Stimulated activated naive B cell treated with anti-CD40 and anti-IgM and Interleukin-4, amounts not matched to agents 10 μg/mL and 1 μg/mL and 100 μg/mL, for 72 hours (primary cell): ENCODE measurements around the gene ARL14EP.

Source experiments
- ATAC-seq, 2 donors: fragments of 150-1000 bp; cut with Tn5 transposase; replicated peaks; 2 replicates each; pipeline ENCODE4 v1.10.0; 2021; ENCODE audit warnings: moderate library complexity in 1 of 2
- DNase-seq: peaks from one replicate; pipeline ENCODE4 v3.0.0; 2021
- H3K27ac Mint-ChIP-seq: one replicate; pipeline ENCODE4 v1.8.0; 2022; ENCODE audit warnings: mild to moderate bottlenecking, mixed read lengths
- H3K27me3 Mint-ChIP-seq, 2 donors: one replicate each; pipeline ENCODE4 v1.8.0; 2022; ENCODE audit warnings: mixed read lengths in 2 of 2
- H3K36me3 Mint-ChIP-seq, 2 donors: one replicate each; pipeline ENCODE4 v1.8.0; 2022; ENCODE audit warnings: mixed read lengths in 2 of 2, mild to moderate bottlenecking in 1 of 2
- H3K4me1 Mint-ChIP-seq, 2 donors: one replicate each; pipeline ENCODE4 v1.8.0; 2022; ENCODE audit warnings: mixed read lengths in 2 of 2, mild to moderate bottlenecking in 1 of 2
- H3K4me3 Mint-ChIP-seq, 2 donors: one replicate each; pipeline ENCODE4 v1.8.0; 2022; ENCODE audit warnings: mild to moderate bottlenecking in 2 of 2, mixed read lengths in 2 of 2, moderate library complexity in 1 of 2
- H3K9me3 Mint-ChIP-seq, 2 donors: one replicate each; pipeline ENCODE4 v1.8.0; 2022; ENCODE audit warnings: mixed read lengths in 2 of 2, mild to moderate bottlenecking in 1 of 2

The ARL14EP gene

GRCh38 chr11:30312243-30312642 lies 10.7 kb upstream of the ARL14EP start:
- H3K36me3 Mint-ChIP-seq: no peaks in the 10 kb centered on the region
- DNase-seq (no peak), ATAC-seq (no peak)
- no peaks in the 10 kb centered on the region for H3K4me1 Mint-ChIP-seq
- no peak overlapping the region for H3K4me3 Mint-ChIP-seq
- H3K27me3 Mint-ChIP-seq: peaks cover 22 to 27% of the 10 kb centered on the region in 2 donors
- peaks cover 3 to 5% of the 10 kb centered on the region in 2 donors for H3K9me3 Mint-ChIP-seq
- no peak overlapping the region for H3K27ac Mint-ChIP-seq

- H3K9me3 Mint-ChIP-seq: peaks cover 3 to 5% of the 10 kb centered on the region in 2 donors
- DNase-seq (no peak), ATAC-seq (no peak)
- H3K4me3 Mint-ChIP-seq: no peak overlapping the region
- no peaks in the 10 kb centered on the region for H3K4me1 Mint-ChIP-seq
- peaks cover 27 to 39% of the 10 kb centered on the region in 2 donors for H3K27me3 Mint-ChIP-seq
- no peak overlapping the region for H3K27ac Mint-ChIP-seq
- no peaks in the 10 kb centered on the region for H3K36me3 Mint-ChIP-seq
Observed at GRCh38 chr11:30313580-30313979, 9.3 kb upstream of the ARL14EP start.

GRCh38 chr11:30314625-30315024 lies 8.3 kb upstream of the ARL14EP start:
- ATAC-seq (no peak), DNase-seq (no peak)
- H3K27me3 Mint-ChIP-seq: peaks cover 22 to 33% of the 10 kb centered on the region in 2 donors
- no peak overlapping the region for H3K27ac Mint-ChIP-seq
- H3K36me3 Mint-ChIP-seq: no peaks in the 10 kb centered on the region
- H3K4me1 Mint-ChIP-seq: no peaks in the 10 kb centered on the region
- H3K9me3 Mint-ChIP-seq: peaks cover 3 to 5% of the 10 kb centered on the region in 2 donors
- no peak overlapping the region for H3K4me3 Mint-ChIP-seq

GRCh38 chr11:30316237-30316636 lies 6.7 kb upstream of the ARL14EP start:
- no peak for ATAC-seq
- Mint-ChIP-seq H3K36me3 (no peaks in the 10 kb centered on the region), H3K4me1 (no peaks in the 10 kb centered on the region), H3K9me3 (peaks cover under 1% of the 10 kb centered on the region in 2 donors), H3K27ac (no peak overlapping the region), H3K4me3 (no peak overlapping the region), H3K27me3 (peaks cover 25 to 35% of the 10 kb centered on the region in 2 donors)
- DNase-seq: no peak

DNA sequence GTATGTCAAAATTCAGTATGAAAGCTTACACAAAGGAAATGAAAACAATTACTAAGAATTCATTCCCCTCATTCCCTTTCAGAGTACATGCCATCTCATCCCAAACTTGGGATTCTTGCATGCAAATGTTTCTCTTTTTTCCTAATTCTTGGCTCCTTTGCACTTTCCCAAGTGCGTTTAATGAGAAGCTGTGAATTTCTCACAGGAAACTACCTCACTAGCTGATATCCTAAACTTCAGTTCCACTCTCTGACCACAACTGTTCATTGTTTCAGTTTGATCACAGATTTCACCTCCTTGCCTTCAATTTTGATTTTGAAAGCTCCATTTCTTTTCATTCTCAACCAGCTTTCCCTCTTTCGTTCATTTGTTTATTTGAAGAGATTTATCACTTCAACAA lies 5.9 kb upstream of the ARL14EP start:
- DNase-seq (no peak), ATAC-seq (no peak)
- Mint-ChIP-seq H3K36me3 (no peaks in the 10 kb centered on the region), H3K4me3 (no peak overlapping the region), H3K9me3 (no peaks in the 10 kb centered on the region), H3K4me1 (no peaks in the 10 kb centered on the region), H3K27me3 (peaks cover 24 to 34% of the 10 kb centered on the region in 2 donors), H3K27ac (no peak overlapping the region)

GRCh38 chr11:30321321-30321720 lies 1.6 kb upstream of the ARL14EP start:
- DNase-seq (no peak), ATAC-seq (no peak)
- Mint-ChIP-seq H3K4me1 (peaks cover 11 to 22% of the 10 kb centered on the region in 2 donors), H3K27ac (no peak overlapping the region), H3K9me3 (no peaks in the 10 kb centered on the region), H3K4me3 (no peak overlapping the region), H3K36me3 (peaks cover 3 to 6% of the 10 kb centered on the region in 2 donors), H3K27me3 (peaks cover 21 to 29% of the 10 kb centered on the region in 2 donors)

GRCh38 chr11:30322191-30322590 lies 713 bp upstream of the ARL14EP start:
- ATAC-seq (no peak), DNase-seq (no peak)
- H3K27ac Mint-ChIP-seq: no peak overlapping the region

DNA sequence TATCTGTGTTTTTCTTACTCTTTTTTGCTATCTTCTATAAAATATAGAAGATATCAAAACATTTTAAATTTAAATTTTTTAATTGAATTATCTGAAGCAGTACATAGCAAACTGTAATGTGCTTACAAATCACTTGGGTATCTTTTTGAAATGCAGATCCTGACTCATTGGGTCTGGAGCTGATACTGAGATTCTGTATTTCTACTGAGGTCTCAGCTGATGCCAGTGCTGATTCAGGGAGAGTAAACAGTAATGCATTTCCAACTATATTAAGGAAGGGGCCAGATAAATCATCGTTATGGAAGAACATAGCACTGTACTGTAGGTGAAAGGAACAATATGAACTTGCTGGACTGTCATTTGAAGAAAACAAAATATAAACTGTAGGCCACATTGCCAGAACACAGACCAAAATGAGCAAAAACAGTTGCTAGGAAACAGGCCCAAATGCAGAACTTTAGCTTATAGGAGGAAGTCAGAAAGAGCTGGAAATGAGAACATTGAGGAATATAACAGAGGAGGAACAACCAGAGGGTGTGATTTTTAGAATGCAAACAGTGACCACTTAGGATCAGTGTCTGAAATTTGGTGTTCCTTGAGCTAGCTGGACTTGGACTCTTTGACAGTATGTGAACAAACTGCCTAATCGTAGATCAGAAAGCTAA lies 3.3 kb downstream of the ARL14EP start:
- no peaks in the 10 kb centered on the region for H3K27me3 Mint-ChIP-seq
- H3K4me3 Mint-ChIP-seq: peak overlapping the region in 1 of 2 donors; percentile 43
- peaks cover 7 to 18% of the 10 kb centered on the region in 2 donors for H3K36me3 Mint-ChIP-seq
- ATAC-seq: no peak
- no peak for DNase-seq
- H3K27ac Mint-ChIP-seq: no peak overlapping the region
- no peaks in the 10 kb centered on the region for H3K9me3 Mint-ChIP-seq
- H3K4me1 Mint-ChIP-seq: peaks cover 14 to 37% of the 10 kb centered on the region in 2 donors

More at GRCh38 chr11:30322191-30322590, 713 bp upstream of the ARL14EP start:
- Mint-ChIP-seq H3K4me3 (peak overlapping the region; percentile 2 to 97), H3K27me3 (peaks cover 20 to 27% of the 10 kb centered on the region in 2 donors), H3K36me3 (peaks cover 3 to 9% of the 10 kb centered on the region in 2 donors), H3K9me3 (no peaks in the 10 kb centered on the region), H3K4me1 (peaks cover 14 to 30% of the 10 kb centered on the region in 2 donors)

DNA sequence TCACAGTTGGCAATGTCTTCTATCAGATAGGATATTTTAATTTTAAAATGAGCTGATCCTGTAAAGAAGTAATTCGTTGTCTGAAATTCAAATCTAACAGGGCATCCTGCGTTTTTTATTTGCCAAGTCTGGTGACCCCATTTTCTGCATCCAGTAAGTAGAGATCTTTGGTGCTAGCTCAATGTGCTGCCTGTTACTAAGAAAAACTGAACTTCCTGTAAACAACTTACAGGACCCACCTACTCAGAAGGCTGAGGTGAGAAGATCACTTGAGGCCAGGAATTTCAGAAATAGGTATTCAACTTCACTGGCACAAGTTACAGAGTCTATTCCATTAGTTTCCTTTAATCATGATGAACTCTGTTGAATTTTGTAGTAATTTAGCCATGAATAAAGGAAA lies 4.0 kb downstream of the ARL14EP start:
- DNase-seq: no peak
- no peak for ATAC-seq
- H3K27ac Mint-ChIP-seq: no peak overlapping the region

DNA sequence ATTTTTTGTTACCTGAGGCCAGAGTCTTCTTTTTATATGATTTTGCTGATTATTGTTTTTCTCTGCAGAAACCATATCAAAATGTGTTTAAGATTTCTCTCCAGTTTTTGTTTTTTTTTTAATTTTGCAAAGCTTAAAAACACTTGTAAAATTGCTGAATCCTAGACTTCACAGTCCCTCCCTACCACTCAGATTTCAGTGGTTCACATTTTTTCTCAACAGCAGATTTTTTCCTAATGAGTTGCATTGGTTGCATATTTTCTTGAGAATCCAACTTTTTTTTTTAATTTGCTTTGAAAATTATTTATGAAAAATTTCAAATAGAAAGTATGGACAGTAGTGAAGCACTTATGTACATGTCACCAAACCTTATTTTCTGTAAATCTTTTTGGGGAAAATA lies 5.8 kb downstream of the ARL14EP start:
- Mint-ChIP-seq H3K4me3 (no peak overlapping the region), H3K4me1 (peaks cover 12 to 31% of the 10 kb centered on the region in 2 donors), H3K9me3 (no peaks in the 10 kb centered on the region), H3K36me3 (peaks cover 13 to 26% of the 10 kb centered on the region in 2 donors), H3K27me3 (no peaks in the 10 kb centered on the region), H3K27ac (no peak overlapping the region)
- DNase-seq (no peak), ATAC-seq (no peak)

More for the DNA sequence above, 4.0 kb downstream of the ARL14EP start:
- H3K9me3 Mint-ChIP-seq: no peaks in the 10 kb centered on the region
- H3K4me1 Mint-ChIP-seq: peaks cover 14 to 37% of the 10 kb centered on the region in 2 donors
- H3K36me3 Mint-ChIP-seq: peaks cover 9 to 21% of the 10 kb centered on the region in 2 donors
- H3K4me3 Mint-ChIP-seq: no peak overlapping the region
- no peaks in the 10 kb centered on the region for H3K27me3 Mint-ChIP-seq

DNA sequence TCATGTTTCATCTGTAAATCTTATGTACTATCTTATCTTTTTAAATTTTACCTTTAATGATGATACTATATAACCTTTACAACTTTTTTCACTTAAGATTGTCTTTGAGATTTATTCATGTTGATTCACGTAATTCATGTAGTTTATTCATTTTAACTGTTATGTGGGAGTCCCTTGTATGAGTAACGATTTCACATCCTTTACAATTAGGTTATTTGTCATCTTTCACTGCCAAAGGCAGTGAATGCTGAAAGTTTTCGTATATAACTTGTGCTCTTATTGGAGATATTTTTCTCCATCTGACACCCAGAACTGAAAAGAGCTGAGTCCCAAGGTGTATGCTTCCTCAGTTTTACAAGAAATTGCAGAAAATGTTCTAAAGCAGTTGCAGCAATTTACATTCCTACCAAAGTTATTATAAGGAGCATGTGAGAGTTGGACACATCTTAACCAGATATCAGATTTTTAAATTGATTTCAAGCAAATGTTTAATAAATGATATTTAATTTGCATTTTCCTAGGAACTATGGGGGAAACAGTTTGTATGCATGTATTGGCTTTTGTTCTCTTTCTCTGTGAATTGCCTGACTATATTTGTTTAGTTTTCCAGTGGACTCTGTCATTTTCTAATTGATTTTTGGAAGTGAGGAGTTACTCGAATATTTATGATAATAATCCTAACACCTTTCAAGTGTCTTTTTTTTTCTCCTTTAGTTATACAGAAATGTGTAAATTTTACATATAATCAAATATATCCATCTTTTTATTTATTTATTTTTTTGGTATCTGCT lies 6.4 kb downstream of the ARL14EP start:
- Mint-ChIP-seq H3K4me3 (no peak overlapping the region), H3K27ac (no peak overlapping the region), H3K9me3 (no peaks in the 10 kb centered on the region), H3K36me3 (peaks cover 17 to 31% of the 10 kb centered on the region in 2 donors), H3K4me1 (peaks cover 10 to 29% of the 10 kb centered on the region in 2 donors), H3K27me3 (no peaks in the 10 kb centered on the region)
- ATAC-seq (no peak), DNase-seq (no peak)

GRCh38 chr11:30333405-30333804 lies 10.5 kb downstream of the ARL14EP start:
- ATAC-seq: no peak
- Mint-ChIP-seq H3K36me3 (peaks cover 29 to 40% of the 10 kb centered on the region in 2 donors), H3K9me3 (no peaks in the 10 kb centered on the region), H3K27ac (no peak overlapping the region), H3K27me3 (no peaks in the 10 kb centered on the region), H3K4me1 (peaks cover 0 to 6% of the 10 kb centered on the region in 2 donors), H3K4me3 (no peak overlapping the region)
- no peak for DNase-seq

GRCh38 chr11:30342736-30343166 lies 19.8 kb downstream of the ARL14EP start:
- DNase-seq: peak; percentile 74
- no peaks in the 10 kb centered on the region for H3K27me3 Mint-ChIP-seq
- peak; percentile 96 to 97 for ATAC-seq
- peaks cover 0 to 2% of the 10 kb centered on the region in 2 donors for H3K9me3 Mint-ChIP-seq
- H3K27ac Mint-ChIP-seq: peak overlapping the region; percentile 93
- H3K4me1 Mint-ChIP-seq: peaks cover 19 to 36% of the 10 kb centered on the region in 2 donors
- peak overlapping the region; percentile 41 to 60 for H3K4me3 Mint-ChIP-seq
- H3K36me3 Mint-ChIP-seq: peaks cover 4 to 5% of the 10 kb centered on the region in 2 donors

DNA sequence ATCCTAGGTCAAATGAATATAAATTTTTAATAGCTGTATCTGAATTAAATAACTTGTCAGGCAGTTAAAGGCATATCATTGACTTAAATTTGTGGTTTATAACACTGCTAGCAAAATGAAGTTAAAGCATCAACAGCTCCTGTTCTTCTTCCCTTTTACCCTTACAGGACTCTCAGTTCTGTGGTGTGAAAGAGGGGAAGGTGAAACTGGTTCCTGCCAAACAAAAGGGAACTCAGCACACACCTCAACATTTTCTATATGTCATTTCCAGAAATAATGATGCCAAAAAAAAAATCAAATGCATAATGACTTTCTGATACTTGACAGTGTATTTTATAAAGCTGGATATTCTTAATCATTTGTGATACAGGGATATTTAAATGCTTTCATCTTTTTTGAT lies 21.2 kb downstream of the ARL14EP start:
- DNase-seq (no peak), ATAC-seq (peak; percentile 16 to 24)
- peak overlapping the region in 1 of 2 donors; percentile 56 for H3K4me3 Mint-ChIP-seq
- H3K4me1 Mint-ChIP-seq: peaks cover 19 to 36% of the 10 kb centered on the region in 2 donors
- peak overlapping the region; percentile 88 for H3K27ac Mint-ChIP-seq
- H3K27me3 Mint-ChIP-seq: no peaks in the 10 kb centered on the region
- H3K9me3 Mint-ChIP-seq: peaks cover 0 to 2% of the 10 kb centered on the region in 2 donors
- peaks cover 3 to 4% of the 10 kb centered on the region in 2 donors for H3K36me3 Mint-ChIP-seq
